ENCODE measurements around the gene TNS1.

TNS1 gene

DNA sequence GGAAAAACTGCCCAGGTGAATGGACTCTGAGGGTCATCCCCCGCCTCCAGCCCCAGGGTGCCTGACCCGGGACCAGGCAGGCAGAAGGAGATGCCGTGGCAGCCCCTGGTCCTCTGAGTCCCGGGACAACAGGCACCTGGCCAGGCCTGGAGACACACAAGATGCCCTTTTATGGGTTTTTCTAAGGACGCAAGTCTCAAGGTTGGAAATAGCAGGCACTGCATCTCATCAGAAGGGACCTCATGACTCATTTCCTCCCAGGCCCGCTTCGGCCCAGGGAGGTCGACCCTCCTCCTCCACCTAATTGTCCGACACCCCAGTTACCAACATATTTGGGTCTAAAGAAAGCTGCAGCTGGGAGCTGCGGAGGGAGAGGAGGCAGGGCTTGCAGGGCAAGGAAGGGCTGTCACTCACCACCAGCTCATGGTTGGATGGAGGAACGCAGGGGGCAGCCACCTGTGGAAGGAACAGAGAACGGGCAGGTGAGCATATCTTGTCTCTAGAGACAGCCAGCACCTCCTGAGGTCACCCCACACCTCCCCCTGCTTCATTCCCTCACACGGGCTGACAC lies 82.9 kb downstream of the TNS1 start:
- no peaks in the 10 kb centered on the region for H3K36me3 ChIP-seq (ENCODE audit: insufficient read depth, low read length)
- H2AFZ ChIP-seq (ENCODE audit: low read length) = no peak overlapping the region
- no peak overlapping the region for H3K4me3 ChIP-seq (ENCODE audit: low read length, poor library complexity, severe bottlenecking)
- H3K27me3 ChIP-seq (ENCODE audit: insufficient read depth, low read length, poor library complexity, severe bottlenecking) = no peaks in the 10 kb centered on the region
- H3K9me2 ChIP-seq (replicated peaks; ENCODE audit: low read depth, low read length) = no peaks in the 10 kb centered on the region
- TF ChIP-seq, protein P1, sequence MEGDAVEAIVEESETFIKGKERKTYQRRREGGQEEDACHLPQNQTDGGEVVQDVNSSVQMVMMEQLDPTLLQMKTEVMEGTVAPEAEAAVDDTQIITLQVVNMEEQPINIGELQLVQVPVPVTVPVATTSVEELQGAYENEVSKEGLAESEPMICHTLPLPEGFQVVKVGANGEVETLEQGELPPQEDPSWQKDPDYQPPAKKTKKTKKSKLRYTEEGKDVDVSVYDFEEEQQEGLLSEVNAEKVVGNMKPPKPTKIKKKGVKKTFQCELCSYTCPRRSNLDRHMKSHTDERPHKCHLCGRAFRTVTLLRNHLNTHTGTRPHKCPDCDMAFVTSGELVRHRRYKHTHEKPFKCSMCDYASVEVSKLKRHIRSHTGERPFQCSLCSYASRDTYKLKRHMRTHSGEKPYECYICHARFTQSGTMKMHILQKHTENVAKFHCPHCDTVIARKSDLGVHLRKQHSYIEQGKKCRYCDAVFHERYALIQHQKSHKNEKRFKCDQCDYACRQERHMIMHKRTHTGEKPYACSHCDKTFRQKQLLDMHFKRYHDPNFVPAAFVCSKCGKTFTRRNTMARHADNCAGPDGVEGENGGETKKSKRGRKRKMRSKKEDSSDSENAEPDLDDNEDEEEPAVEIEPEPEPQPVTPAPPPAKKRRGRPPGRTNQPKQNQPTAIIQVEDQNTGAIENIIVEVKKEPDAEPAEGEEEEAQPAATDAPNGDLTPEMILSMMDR (conservative IDR thresholded peaks at IDR 0.05; ENCODE audit: low read length) = no peak
- TF ChIP-seq EZH2phosphoT487 (IDR thresholded peaks at IDR 0.05; ENCODE audit: borderline replicate concordance) = no peak
- no peaks in the 10 kb centered on the region for H3K9me3 ChIP-seq (ENCODE audit: insufficient read depth, low read depth, low read length)
- no peaks in the 10 kb centered on the region for H3F3A ChIP-seq (ENCODE audit: low read depth)
- H3K9ac ChIP-seq (ENCODE audit: low read depth, low read length, poor library complexity, severe bottlenecking) = no peak overlapping the region
- H3K4me1 ChIP-seq (ENCODE audit: insufficient read depth, low read length, poor library complexity, severe bottlenecking) = no peaks in the 10 kb centered on the region
- no peak overlapping the region for H3K4me2 ChIP-seq (ENCODE audit: low read depth, low read length, poor library complexity, severe bottlenecking)
- no peaks in the 10 kb centered on the region for H4K20me1 ChIP-seq (ENCODE audit: insufficient read depth, low read length, poor library complexity, severe bottlenecking)
- H3K79me2 ChIP-seq (ENCODE audit: insufficient read depth, low read length) = no peaks in the 10 kb centered on the region

DNA sequence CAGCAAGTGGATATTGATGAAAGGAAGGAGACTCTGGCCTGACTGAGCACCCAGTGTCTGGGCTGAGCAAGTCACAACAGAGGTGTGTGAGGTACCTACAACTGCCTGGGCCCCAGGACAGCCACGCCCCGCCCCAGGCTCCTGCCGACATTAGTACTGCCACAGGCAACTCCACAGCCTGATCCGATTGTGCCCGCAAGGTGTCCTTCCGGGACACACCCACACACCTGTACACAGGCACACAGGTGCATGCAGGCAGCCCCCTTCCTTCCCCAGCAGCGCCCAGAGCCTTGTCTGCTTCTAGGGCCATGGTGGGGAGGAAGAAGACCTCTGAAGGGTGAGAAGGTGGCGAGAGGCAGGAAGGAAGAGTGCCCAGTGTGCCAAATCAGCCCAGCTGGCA lies 83.6 kb downstream of the TNS1 start:
- H3K4me2 ChIP-seq (ENCODE audit: low read depth, low read length, poor library complexity, severe bottlenecking) = no peak overlapping the region
- H3K4me3 ChIP-seq (ENCODE audit: low read length, poor library complexity, severe bottlenecking) = no peak overlapping the region
- no peaks in the 10 kb centered on the region for H3F3A ChIP-seq (ENCODE audit: low read depth)
- no peaks in the 10 kb centered on the region for H3K9me3 ChIP-seq (ENCODE audit: insufficient read depth, low read depth, low read length)
- no peaks in the 10 kb centered on the region for H4K20me1 ChIP-seq (ENCODE audit: insufficient read depth, low read length, poor library complexity, severe bottlenecking)
- H3K9ac ChIP-seq (ENCODE audit: low read depth, low read length, poor library complexity, severe bottlenecking) = no peak overlapping the region
- H3K4me1 ChIP-seq (ENCODE audit: insufficient read depth, low read length, poor library complexity, severe bottlenecking) = no peaks in the 10 kb centered on the region
- H3K9me2 ChIP-seq (replicated peaks; ENCODE audit: low read depth, low read length) = no peaks in the 10 kb centered on the region
- H3K27me3 ChIP-seq (ENCODE audit: insufficient read depth, low read length, poor library complexity, severe bottlenecking) = no peaks in the 10 kb centered on the region
- H3K36me3 ChIP-seq (ENCODE audit: insufficient read depth, low read length) = no peaks in the 10 kb centered on the region
- no peaks in the 10 kb centered on the region for H3K79me2 ChIP-seq (ENCODE audit: insufficient read depth, low read length)
- no peak overlapping the region for H2AFZ ChIP-seq (ENCODE audit: low read length)
- TF ChIP-seq, protein P1 (conservative IDR thresholded peaks at IDR 0.05; ENCODE audit: low read length) = no peak
- TF ChIP-seq EZH2phosphoT487 (IDR thresholded peaks at IDR 0.05; ENCODE audit: borderline replicate concordance) = no peak

DNA sequence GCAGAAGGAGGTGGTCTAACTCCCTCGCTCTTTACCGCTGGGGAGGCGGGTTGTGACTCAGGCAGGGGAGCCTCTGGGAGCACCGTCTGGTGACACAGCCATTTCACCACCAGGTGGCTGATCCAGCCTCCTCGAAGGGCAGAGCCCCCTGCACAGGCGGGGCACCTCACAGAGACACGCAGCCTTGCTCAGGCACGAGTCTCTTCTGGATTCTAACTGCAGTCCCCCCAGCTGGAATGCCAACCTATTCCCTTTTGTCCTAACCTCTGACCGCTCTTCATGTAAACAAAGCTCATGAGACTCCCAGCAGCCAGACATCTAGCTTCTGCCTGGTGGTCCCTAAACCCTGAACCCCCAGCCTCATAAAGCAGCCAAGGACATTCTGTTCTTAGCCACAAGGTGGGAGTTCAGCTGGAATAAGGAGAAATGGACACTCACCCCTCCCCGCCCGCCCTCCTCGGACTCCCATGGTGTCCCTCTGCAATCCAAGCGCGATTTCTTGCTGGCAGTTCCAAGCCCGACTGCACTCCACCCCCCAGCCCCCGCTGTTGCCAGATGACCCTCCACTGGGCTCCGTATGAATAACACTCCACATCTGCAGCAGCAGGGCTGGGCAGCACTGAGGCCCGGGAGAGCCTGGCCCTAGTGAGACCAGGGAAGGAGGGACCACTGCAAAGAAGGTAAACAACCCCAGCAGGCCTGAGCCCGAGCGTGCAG lies 84.3 kb downstream of the TNS1 start:
- Histone ChIP-seq H3K4me3 (ENCODE audit: low read length, poor library complexity, severe bottlenecking) (no peak overlapping the region), H3K4me2 (ENCODE audit: low read depth, low read length, poor library complexity, severe bottlenecking) (no peak overlapping the region), H3K79me2 (ENCODE audit: insufficient read depth, low read length) (no peaks in the 10 kb centered on the region), H4K20me1 (ENCODE audit: insufficient read depth, low read length, poor library complexity, severe bottlenecking) (no peaks in the 10 kb centered on the region), H3K4me1 (ENCODE audit: insufficient read depth, low read length, poor library complexity, severe bottlenecking) (peaks cover 4% of the 10 kb centered on the region), H3K9ac (ENCODE audit: low read depth, low read length, poor library complexity, severe bottlenecking) (no peak overlapping the region), H3K36me3 (ENCODE audit: insufficient read depth, low read length) (no peaks in the 10 kb centered on the region), H3K9me2 (replicated peaks; ENCODE audit: low read depth, low read length) (no peaks in the 10 kb centered on the region), H3K27me3 (ENCODE audit: insufficient read depth, low read length, poor library complexity, severe bottlenecking) (no peaks in the 10 kb centered on the region), H3K9me3 (ENCODE audit: insufficient read depth, low read depth, low read length) (no peaks in the 10 kb centered on the region), H3F3A (ENCODE audit: low read depth) (no peaks in the 10 kb centered on the region), H2AFZ (ENCODE audit: low read length) (no peak overlapping the region)
- no peak for TF ChIP-seq EZH2phosphoT487 (IDR thresholded peaks at IDR 0.05; ENCODE audit: borderline replicate concordance)
- TF ChIP-seq, protein P1 (conservative IDR thresholded peaks at IDR 0.05; ENCODE audit: low read length) = no peak; the same call in 1 of the 2 replicates

Data from Loucy (cell line).